Hematopoietic multipotent progenitor cell treated with erythropoietin and hydrocortisone succinate and interleukin-3 and kit ligand, for 17 days (in vitro differentiated cells): ENCODE data around the gene IDE.
"Not testable (repeated sequence)": the region's sequence is repeated elsewhere in the genome, so short reads cannot be mapped to it uniquely, and the experiment has no call there.

ENCODE experiments used
- DNase-seq: peaks from one replicate; pipeline ENCODE4 v3.0.0-alpha.2; 2015; ENCODE audit warnings: low spot score

Gene IDE

DNA sequence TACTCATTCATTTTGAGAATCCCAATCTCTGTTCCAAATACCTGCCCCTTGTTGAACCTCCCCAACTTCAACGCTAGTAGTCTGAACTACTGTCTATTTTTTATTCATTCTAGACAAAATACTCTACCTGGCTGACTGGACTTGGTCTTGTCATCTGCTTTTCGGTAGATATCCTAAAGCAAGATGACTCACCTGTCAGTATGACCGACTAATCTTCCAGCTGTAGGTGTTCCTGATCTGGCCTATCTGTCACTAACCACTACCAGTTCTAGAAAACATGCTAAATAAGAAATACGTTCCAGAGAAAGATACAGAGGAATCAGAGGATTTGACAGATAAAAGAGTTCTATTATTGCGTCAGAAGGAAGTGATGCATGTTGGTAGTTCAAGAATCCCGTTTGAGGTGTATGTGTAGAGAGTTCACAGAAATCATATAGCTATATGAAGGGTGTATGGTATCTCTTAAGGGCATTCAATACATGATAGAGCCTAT, 81.1 kb downstream of the IDE start:
- no peak for DNase-seq

DNA sequence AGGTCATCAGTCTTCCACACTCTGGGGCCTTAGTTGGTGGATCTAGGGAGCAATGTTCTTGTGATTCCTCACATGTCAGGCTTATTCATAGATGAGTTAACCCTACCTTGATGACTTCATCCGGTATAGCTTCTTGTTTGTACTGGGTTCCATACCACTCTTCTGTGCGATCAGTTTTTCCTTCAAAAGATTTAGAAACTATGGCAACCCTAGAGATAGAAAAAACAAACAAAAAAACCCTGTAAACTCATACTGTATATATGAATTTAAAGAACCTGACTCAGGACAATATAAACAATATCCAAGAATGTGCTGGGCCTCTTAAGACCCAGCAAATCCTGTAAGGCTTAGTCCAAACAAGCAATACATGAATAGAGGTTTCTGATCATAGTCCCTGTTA, 83.5 kb downstream of the IDE start:
- DNase-seq: no peak

DNA sequence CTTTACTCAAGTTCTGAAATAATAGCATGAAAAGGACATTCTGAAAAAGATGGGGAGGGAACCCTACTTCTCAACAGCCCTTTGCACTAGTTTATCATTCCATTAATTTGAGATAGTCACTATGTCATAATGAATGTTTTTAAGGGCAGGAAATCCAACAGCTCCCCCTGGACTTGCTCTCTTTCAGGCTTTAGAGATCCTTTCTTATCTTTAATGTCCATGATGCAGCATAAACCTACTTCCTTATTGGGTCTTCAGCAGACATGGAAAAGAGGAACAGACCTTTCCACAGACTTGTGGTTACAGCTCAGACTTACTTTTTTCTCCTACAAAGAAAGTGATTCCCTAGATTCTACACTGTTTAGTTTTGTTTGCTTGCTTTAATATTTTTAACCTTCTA, 87.3 kb downstream of the IDE start:
- peak; percentile 13 for DNase-seq

DNA sequence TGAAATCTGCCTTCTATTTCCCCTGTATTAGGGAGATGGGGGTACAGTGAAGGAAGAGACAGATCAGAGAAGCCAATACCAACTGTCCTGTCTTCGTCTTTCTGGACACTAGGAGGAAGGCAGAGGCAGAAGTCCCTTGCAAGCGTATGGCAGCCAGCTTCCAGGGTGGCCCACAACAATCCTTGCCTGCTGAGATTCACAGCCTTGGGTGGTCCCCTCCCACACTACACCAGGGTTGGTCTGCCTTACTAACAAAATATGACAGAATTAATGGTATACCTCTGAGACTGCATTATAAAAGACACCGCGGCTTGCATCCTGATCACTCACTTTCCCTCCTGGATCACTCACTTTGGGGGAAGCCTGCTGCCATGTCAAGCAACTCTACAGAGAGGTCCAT, 90.4 kb downstream of the IDE start:
- DNase-seq: no peak

DNA sequence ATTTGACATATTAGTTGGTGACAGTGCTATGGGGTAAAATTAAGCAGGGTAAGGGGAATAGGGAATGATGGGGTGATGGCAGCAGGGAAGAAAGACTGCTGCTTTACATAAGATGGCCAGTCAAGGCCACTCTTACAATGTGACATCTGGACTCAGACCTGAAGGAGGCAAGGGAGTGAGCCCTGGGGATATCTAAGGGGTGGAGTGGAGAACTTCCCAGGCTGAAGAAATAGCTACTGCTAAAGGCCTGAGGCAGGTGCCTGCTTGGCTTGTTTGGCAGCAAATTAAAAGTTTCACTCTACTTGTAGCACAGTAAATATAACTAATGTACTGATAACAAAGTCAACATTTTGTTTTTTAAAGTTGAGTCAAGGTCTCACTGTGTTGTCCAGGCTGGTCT, 93.5 kb downstream of the IDE start:
- DNase-seq: no peak

DNA sequence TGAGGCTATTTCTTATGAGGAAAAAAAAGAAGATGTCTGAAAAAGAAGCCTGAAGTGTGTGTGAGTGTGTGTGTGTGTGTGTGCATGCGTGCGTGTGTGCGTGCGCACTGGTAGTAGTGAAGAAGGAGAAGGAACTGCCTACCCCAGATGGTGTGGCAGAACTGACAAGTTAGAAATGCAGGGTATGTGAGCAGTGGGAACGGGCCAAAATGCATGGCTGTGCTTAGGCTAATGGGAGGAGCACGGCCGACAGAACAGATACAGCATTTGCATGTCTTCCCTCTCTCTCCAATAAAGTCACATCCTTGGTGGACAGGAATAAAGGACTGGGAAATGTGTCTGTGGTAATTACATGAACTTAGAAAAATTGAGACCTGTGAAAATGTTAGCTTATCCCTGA, 94.3 kb downstream of the IDE start:
- DNase-seq: no peak

DNA sequence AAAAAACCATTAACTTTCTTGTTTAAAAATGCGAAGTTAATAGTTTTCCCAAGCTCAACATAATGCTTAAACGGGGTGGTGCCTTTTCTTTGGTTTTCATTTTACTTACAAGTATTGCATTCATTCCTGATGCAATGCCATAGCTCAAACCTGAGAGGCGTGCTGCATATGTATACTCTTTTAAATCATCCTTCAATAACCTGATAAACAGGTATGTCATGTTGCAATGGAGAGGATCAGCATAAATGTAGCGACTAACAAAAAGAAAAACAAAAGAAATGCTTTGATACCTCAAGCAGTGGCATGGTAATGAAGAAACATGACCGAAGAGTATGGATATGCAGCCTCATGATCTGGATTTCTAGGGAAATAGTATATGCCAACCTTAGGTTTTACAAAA, 95.4 kb downstream of the IDE start:
- no peak for DNase-seq

DNA sequence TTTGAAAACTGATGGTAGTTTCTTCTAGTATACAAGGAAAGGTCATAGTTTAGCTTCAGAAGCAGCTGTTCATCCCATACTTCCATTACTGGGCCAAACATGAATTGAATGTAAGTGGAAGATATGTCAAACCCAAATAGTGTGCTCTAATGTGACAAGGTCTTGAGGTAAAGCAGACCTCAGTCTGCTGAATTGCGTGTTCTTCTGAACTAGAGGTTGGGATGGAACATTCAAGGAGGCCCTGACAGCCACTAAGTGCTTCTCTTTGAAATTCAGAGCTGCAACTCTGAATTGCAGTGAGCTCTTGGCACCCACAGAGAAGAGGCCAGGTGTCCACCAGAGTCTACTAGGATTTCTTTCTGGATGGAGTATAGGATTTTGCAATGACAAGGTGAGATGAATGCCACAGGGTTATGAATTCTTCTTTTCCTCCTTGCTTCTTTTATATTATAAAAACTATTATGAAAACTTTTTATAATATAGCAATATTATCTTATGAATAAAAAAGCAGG, 98.5 kb downstream of the IDE start:
- no peak for DNase-seq

DNA sequence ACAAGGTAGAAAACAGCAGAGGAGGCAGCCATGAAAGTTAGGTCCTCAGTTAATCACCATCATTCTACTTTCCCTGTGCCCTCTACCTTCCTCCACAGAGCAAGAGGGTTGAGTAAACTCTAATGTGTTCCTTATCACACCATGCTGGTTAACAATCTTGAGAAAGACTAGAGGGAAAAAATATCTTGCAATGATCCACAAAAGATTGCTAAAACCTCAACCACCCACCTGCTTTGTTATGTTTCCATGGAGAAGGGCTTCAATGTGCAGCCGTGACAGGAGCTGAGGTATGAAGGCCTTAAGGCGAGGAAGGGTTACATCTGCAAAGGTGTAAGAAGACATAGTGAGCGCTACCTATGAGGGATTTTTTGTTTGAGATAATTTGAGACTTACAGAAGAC, 103.9 kb downstream of the IDE start:
- no peak for DNase-seq

DNA sequence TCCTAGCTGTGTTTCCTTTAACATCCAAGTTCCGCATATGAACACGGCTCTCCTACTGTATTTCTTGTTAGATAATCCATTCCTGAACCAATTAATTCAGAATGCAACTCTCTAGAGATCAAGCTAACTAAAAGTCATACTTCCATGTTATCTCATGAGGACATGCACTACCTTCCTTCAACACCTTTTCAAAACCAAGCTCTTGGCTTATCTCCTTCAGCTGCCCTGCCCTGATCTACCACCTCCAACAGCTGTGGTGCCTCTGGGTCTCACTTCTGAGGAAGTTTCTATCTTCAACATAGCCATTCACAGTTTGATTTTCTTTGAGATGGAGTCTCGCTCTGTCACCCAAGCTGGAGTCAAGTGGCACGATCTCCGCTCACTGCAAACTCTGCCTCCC, 109.5 kb downstream of the IDE start:
- no peak for DNase-seq

DNA sequence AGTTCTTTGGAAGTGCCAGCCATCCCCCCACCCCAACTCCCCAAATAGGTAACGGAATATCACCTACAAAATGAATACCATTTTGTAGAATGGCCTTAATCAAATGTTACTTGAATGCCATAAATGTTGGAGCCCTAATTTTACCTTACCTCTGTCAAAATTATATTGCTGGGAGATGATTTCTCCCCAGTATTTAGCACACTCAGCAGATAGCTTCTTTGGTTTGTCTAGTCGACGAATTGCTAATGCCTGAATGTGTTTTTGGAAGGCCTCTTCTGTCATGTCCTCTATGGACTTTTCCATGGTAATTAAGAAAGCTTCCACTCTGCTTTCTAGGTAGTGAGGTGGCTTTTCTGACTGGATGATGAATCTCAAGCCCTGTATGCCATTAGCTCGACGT, 110.3 kb downstream of the IDE start:
- DNase-seq: no peak

DNA sequence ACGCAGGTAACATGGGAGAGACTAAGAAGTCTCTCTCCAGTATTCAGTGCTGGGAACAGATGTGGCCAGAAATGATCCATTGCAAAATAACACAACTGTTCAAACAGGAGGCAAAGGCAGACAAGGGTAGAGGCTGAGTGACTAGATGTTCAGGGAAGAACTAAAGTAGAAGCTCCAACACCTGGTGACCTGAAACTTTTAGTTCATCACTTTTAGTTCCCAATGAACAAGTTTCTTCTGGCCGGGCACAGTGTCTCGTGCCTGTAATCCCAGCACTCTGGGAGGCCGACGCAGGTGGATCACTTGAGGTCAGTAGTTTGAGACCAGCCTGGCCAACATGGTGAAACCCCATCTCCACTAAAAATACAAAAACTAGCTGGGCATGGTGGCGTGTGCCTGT, 118.9 kb downstream of the IDE start:
- not testable (repeated sequence) for DNase-seq

DNA sequence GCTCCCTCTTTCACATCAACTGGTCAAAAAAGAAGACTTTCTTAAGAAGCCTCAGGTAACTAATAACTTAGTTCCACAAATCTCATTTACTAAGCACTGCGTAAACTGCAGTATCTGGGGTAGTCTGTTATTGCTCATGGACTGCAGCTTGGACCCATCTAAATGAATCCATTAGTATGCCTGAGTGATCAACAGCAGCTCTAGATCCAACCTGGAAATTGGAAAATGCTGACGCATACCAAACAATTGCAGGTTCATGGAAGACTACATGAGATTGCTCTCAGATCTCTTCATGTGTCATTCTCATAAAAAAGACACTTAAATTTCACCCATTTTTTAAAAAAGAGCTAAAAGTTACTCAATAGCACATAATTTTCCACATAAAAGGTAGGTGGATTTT, 121.6 kb downstream of the IDE start:
- DNase-seq: no peak

DNA sequence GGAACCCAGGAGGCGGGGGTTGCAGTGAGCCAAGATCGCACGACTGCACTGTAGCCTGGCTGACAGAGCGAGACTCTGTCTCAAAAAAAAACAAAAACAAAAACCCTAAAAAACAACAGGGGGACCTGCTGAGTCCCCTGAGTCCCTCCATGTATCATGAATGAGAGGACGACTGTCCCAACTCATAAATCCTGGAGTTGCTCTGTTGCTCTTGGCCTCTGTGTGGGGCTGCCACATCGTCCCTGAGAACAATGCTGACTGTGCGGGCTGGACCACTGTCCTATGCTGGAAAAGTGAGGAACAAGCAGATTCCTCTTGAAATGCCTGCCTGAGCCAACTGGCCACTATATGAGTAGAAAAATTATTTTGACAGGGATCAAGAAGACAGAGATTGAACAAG, 122.5 kb downstream of the IDE start:
- DNase-seq: no peak

DNA sequence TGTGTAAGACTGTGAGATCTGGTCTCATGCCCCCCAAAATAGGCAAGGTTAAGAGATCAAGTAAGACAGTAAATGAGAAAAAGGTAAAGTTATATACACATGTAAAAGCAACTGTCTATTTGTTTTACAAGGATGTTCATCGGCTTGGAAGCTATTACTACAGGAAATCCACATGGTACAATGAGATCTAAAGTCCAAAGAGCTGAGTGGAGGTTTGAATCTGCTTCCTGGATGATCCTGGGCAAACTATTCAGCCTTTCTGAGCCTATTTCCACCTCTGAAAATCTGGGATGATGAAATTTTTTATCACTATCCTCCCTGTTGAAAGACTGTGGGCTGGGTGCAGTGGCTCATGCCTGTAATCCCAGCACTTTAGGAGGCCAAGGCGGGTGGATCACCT, 123.0 kb downstream of the IDE start:
- no peak for DNase-seq

DNA sequence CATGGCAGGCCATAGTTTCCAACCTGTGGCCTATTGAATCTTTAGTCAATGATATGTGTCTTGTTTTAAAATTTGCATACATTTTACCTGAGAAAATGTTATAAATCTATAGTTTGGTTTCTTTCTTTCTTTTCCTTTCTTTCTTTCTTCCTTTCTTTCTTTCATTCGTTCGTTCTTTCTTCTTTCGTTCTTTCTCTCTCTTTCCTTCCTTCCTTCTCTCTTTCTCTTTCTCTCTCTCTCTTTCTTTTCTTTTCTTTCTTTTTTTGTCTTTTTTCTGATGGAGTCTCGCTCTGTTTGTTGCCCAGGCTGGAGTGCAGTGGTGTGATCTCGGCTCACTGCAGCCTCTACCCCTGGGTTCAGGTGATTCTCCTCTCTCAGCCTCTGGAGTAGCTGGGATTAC, 133.3 kb downstream of the IDE start:
- DNase-seq: no peak

DNA sequence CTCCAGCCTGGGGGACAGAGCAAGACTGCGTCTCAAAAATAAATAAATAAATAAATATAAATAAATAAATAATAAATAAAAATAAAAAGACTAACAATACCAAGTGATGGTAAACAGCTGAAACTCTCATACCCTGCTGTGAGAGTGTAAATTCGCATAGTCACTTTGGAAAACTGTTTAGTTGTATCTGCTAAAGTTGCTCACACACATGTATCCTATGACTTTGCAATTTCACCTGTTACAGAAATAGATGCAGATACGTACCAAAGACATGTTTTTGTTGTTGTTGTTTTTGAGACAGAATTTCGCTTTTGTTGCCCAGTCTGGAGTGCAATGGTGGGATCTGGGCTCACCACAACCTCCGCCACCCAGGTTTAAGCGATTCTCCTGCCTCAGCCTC, 135.7 kb downstream of the IDE start:
- no peak for DNase-seq

DNA sequence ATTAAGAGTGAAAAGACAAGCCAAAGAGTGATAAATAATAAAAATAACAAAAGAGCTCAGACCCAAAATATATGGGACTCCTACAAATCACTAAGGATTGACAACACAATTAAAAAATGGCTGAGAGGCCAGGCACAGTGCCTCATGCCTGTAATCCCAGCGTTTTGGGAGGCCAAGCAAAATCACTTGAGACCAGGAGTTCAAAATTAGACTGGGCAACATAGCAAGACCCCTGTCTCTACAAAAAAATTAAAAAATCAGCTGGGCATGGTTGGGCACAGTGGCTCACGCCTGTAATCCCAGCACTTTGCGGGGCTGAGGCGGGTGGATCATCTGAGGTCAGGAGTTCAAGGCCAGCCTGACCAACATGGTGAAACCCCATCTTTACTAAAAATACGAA, 137.3 kb downstream of the IDE start:
- DNase-seq: no peak

DNA sequence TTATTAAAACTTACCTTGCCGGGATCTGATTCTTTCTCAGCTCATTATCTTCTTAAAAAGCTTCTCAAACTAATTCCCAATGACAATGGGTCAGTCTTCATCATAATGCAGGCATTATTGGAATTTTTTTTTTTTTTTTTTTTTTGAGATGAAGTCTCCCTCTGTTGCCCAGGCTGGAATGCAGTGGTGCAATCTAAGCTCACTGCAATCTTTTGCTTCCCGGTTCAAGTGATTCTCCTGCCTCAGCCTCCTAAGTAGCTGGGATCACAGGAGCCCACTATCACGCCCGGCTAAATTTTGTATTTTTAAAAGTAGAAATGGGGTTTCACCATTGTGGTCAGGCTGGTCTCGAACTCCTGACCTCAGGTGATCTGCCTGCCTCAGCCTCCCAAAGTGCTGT, 137.8 kb downstream of the IDE start:
- DNase-seq: not testable (repeated sequence)

DNA sequence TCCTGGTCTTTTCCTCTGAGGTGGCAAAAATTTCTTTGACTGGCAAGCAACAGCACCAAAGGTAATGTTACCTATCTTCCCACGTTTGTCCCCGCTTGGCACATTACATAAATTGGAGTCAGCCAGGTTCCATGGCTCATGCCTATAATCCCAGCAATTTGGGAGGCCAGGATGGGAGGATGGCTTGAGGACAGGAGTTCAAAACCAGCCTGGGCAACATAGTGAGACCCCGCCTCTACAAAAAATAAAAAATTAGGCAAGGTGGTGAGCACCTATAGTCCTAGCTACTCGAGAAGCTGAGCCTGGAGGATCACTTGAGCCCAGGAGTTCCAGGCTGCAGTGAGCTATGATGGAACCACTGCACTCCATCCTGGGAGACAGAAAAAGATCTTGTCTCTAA, 139.5 kb downstream of the IDE start:
- no peak for DNase-seq

DNA sequence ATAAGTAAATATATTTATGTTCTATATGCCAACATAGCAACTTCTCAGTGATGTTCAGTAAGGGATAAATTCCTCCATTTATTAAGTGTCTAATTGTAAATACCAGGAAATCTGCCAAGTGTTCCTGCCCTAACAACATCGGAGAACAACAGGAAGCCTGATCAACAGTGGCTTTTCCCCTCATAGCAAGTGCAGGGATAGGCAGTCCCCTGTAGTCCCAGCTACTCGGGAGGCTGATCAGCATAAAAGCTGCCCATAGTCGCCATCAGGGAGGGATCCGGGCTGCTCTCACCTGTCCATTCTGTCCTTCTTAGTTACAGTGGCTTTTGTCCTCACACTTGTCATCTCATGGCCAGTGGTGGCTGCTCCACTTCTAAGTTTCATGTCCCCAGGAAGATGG, 141.3 kb downstream of the IDE start:
- no peak for DNase-seq

DNA sequence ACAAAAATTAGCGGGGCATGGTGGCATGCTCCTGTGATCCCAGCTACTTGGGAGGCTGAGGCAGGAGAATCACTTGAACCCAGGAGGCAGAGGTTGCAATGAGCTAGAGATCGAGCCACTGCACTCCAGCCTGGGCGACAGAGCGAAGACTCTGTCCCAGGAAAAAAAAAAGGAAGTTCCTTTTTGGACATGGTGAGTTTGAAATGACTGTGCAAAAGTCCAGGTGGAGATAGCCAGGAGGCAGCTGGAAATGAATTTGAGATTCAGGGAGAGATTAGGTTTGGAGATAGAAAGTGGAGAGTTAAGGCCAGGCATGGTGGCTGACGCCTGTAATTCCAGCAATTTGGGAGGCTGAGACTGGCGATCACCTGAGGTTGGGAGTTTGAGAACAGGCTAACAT, 143.8 kb downstream of the IDE start:
- DNase-seq: no peak

DNA sequence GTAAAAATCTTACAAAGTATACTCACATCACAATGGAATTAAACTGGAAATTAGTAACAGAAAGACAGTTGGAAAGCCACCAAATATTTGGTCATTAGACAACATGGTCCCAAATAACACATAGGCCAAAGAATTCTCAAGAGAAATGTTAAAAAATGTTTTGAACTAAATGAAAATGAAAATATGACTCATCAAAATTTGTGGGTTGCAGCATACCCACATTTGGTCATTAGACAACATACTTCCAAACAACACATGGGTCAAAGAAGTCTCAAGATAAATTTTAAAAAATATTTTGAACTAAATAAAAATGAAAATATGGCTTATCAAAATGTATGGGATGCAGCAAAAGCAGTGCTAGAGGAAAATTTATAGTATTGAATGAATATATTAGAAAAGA, 152.3 kb downstream of the IDE start:
- no peak for DNase-seq

DNA sequence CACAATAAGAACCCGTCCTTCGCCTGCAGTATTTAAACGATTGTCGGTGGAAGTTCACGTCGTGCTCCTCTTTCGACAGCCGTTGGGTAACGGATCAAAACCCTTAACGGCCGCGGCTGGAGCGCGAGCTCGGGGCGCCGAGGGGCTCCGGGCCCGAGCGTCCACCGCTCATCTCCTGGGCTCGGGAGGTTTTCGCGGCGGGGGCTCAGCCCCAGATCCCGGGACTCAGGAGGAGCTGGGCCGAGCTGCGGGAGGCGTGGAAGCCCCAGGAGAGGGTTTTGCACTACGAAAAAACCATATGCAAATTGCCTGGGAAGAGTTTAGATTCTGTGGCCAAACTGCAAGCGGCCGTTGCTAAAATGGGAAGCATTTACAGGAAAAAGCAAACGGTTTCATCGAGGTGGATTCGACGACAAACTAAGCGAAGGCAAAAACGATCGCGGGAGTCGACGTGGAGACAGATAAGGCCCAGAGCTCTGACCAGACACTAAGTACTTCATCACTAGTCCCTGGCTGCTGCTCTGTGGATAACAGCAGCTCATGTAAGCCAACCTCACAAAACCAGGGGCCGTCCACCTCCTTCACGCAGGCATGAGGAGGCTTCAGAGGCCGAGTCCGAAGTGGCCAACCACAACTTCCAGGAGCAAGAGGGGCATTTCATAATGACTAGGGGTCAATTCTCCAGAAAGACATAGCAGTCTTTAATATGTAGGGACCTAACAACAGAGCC, 153.2 kb downstream of the IDE start:
- no peak for DNase-seq
